ENCODE measurements around the gene SMCR8. TPM values are rescaled to one million over a fixed set of nuclear protein-coding genes. Genes with fewer than 3 reads are reported as not detected.
"Not testable (repeated sequence)": the region's sequence is repeated elsewhere in the genome, so short reads cannot be mapped to it uniquely, and the experiment has no call there.

Gene SMCR8
- total and polyA plus RNA-seq, 3 experiments from 2014 or later, result 4.9 to 26.9 (median 26.7) TPM

DNA sequence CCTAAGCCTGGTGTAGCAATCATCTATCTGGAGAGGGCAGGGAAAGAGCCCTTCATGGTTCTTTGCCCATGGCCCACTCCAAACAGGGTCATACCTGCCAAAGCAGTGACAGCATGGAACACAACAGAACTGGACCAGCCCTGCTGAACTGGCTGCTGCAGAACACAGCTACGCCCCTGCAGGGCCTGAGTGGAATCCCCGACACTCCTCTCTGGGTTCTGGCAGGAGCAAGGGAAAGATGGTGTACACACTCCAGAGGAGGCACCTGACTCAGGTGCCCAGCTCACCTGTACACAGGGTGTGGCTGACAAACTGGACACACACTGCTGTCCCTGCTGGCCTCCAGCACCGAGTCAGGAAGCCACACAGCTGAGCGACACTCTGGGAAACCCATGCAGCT is 34.8 kb upstream of the SMCR8 start:
- peaks cover 0 to 85% (median 11%) of the 10 kb centered on the region in 3 donors for H3K36me3 Mint-ChIP-seq
- CTCF ChIA-PET, result no interaction called here
- no peaks in the 10 kb centered on the region for H3K4me1 Mint-ChIP-seq
- no peaks in the 10 kb centered on the region for H3K27me3 Mint-ChIP-seq
- no peak overlapping the region for H3K4me3 ChIP-seq (ENCODE audit: low read length)
- no peak overlapping the region for H3K27ac ChIP-seq (ENCODE audit: low read depth, low read length)
- H3K9me3 Mint-ChIP-seq, result no peaks in the 10 kb centered on the region
- H3K27ac Mint-ChIP-seq, result no peak overlapping the region
- H3K4me3 Mint-ChIP-seq, result no peak overlapping the region
- POLR2A ChIA-PET, result no interaction called here
- H3K36me3 ChIP-seq (ENCODE audit: insufficient read depth, low read length), result peaks cover 57% of the 10 kb centered on the region
- no peaks in the 10 kb centered on the region for H3K27me3 ChIP-seq (ENCODE audit: insufficient read depth, low read length, poor library complexity, severe bottlenecking)
- H3K9me3 ChIP-seq (ENCODE audit: low read length), result no peaks in the 10 kb centered on the region
- no peaks in the 10 kb centered on the region for H3K4me1 ChIP-seq (ENCODE audit: insufficient read depth, low read length)
- DNase-seq, result no peak

DNA sequence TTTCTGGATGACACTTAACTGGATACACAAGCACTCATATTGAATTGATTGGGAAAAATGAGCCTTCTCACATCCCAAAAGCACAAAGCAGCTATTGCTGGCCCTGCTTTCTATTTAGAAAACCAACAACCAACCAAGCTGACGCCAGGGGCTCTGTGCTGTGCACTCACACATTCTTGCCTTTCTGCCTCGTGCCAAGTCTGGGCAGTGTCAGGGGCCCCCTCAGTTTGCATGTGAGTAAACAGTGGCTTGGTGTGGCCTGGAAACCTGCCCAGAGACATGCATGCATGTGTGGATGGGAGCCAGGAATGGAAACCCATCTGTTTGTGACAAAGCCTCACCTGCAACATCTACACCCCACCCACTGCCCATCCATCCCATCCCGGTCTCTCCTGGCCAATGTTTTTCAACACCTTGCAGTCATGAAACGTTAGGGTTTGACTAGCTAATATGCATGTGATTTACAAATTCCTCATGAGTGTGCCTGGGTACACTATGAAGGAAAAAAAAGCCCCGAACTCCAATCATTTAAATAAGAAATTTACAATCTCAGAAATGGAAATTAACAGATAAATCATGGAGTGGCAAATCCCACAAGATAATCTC is 34.2 kb upstream of the SMCR8 start:
- H3K36me3 ChIP-seq (ENCODE audit: insufficient read depth, low read length), result peaks cover 60% of the 10 kb centered on the region
- CTCF ChIA-PET, result no interaction called here

GRCh38 chr17:18281788-18282187 is 33.3 kb upstream of the SMCR8 start:
- no peaks in the 10 kb centered on the region for H3K4me1 Mint-ChIP-seq
- no peak overlapping the region for H3K27ac ChIP-seq (ENCODE audit: low read depth, low read length)
- no peaks in the 10 kb centered on the region for H3K27me3 ChIP-seq (ENCODE audit: insufficient read depth, low read length, poor library complexity, severe bottlenecking)
- no peaks in the 10 kb centered on the region for H3K4me1 ChIP-seq (ENCODE audit: insufficient read depth, low read length)
- peaks cover 51% of the 10 kb centered on the region for H3K36me3 ChIP-seq (ENCODE audit: insufficient read depth, low read length)
- POLR2A ChIA-PET, result no interaction called here
- H3K27ac Mint-ChIP-seq, result peak overlapping the region in 1 of 8 donors; percentile 29
- no peaks in the 10 kb centered on the region for H3K27me3 Mint-ChIP-seq
- no peaks in the 10 kb centered on the region for H3K9me3 Mint-ChIP-seq
- no peaks in the 10 kb centered on the region for H3K9me3 ChIP-seq (ENCODE audit: low read length)
- DNase-seq, result no peak
- CTCF ChIA-PET, result no interaction called here
- H3K4me3 Mint-ChIP-seq, result no peak overlapping the region
- no peak overlapping the region for H3K4me3 ChIP-seq (ENCODE audit: low read length)
- peaks cover 3 to 85% (median 15%) of the 10 kb centered on the region in 3 donors for H3K36me3 Mint-ChIP-seq

More for the DNA sequence above, 34.2 kb upstream of the SMCR8 start:
- POLR2A ChIA-PET, result no interaction called here
- no peaks in the 10 kb centered on the region for H3K9me3 ChIP-seq (ENCODE audit: low read length)
- Mint-ChIP-seq H3K4me3 (no peak overlapping the region), H3K27me3 (no peaks in the 10 kb centered on the region), H3K36me3 (peaks cover 3 to 88% (median 12%) of the 10 kb centered on the region in 3 donors), H3K9me3 (no peaks in the 10 kb centered on the region), H3K27ac (no peak overlapping the region), H3K4me1 (no peaks in the 10 kb centered on the region)
- no peaks in the 10 kb centered on the region for H3K27me3 ChIP-seq (ENCODE audit: insufficient read depth, low read length, poor library complexity, severe bottlenecking)
- no peak for DNase-seq
- no peaks in the 10 kb centered on the region for H3K4me1 ChIP-seq (ENCODE audit: insufficient read depth, low read length)
- H3K27ac ChIP-seq (ENCODE audit: low read depth, low read length), result no peak overlapping the region
- H3K4me3 ChIP-seq (ENCODE audit: low read length), result no peak overlapping the region

- ChIA-PET CTCF (interaction anchor here (2.7 kb wide), 1 partner anchor 21 kb away, joined by 6 read pairs; no protein-coding TSS in a partner anchor), POLR2A (no interaction called here)
- H3K36me3 ChIP-seq (ENCODE audit: insufficient read depth, low read length), result peaks cover 50% of the 10 kb centered on the region
- H3K4me3 Mint-ChIP-seq, result no peak overlapping the region
- no peak overlapping the region for H3K27ac ChIP-seq (ENCODE audit: low read depth, low read length)
- no peaks in the 10 kb centered on the region for H3K4me1 Mint-ChIP-seq
- no peaks in the 10 kb centered on the region for H3K4me1 ChIP-seq (ENCODE audit: insufficient read depth, low read length)
- H3K27ac Mint-ChIP-seq, result peak overlapping the region in 3 of 8 donors; percentile 13 to 72 (median 33)
- H3K9me3 Mint-ChIP-seq, result no peaks in the 10 kb centered on the region
- H3K4me3 ChIP-seq (ENCODE audit: low read length), result no peak overlapping the region
- no peak for DNase-seq
- H3K36me3 Mint-ChIP-seq, result peaks cover 7 to 85% (median 18%) of the 10 kb centered on the region in 3 donors
- no peaks in the 10 kb centered on the region for H3K9me3 ChIP-seq (ENCODE audit: low read length)
- H3K27me3 Mint-ChIP-seq, result no peaks in the 10 kb centered on the region
- no peaks in the 10 kb centered on the region for H3K27me3 ChIP-seq (ENCODE audit: insufficient read depth, low read length, poor library complexity, severe bottlenecking)
Observed at GRCh38 chr17:18285296-18285695, 29.8 kb upstream of the SMCR8 start.

GRCh38 chr17:18291718-18292540 is 23.2 kb upstream of the SMCR8 start:
- CTCF ChIA-PET, result no interaction called here
- H3K9me3 Mint-ChIP-seq, result no peaks in the 10 kb centered on the region
- peaks cover 28% of the 10 kb centered on the region for H3K36me3 ChIP-seq (ENCODE audit: insufficient read depth, low read length)

GRCh38 chr17:18298061-18298460 is 17.0 kb upstream of the SMCR8 start:
- DNase-seq; POLR2A ChIA-PET; CTCF ChIA-PET; H3K9me3 ChIP-seq (ENCODE audit: low read length); H3K9me3 Mint-ChIP-seq; H3K27ac ChIP-seq (ENCODE audit: low read depth, low read length); H3K27me3 ChIP-seq (ENCODE audit: insufficient read depth, low read length, poor library complexity, severe bottlenecking); H3K4me1 Mint-ChIP-seq; H3K4me3 ChIP-seq (ENCODE audit: low read length); H3K27ac Mint-ChIP-seq; H3K4me3 Mint-ChIP-seq; H3K27me3 Mint-ChIP-seq; H3K4me1 ChIP-seq (ENCODE audit: insufficient read depth, low read length): not testable (repeated sequence)
- H3K36me3 ChIP-seq (ENCODE audit: insufficient read depth, low read length), result peaks cover 24% of the 10 kb centered on the region
- H3K36me3 Mint-ChIP-seq, result peaks cover 0 to 68% (median 16%) of the 10 kb centered on the region in 3 donors

More at GRCh38 chr17:18291718-18292540, 23.2 kb upstream of the SMCR8 start:
- Histone ChIP-seq H3K27ac (ENCODE audit: low read depth, low read length) (no peak overlapping the region), H3K4me1 (ENCODE audit: insufficient read depth, low read length) (no peaks in the 10 kb centered on the region), H3K27me3 (ENCODE audit: insufficient read depth, low read length, poor library complexity, severe bottlenecking) (no peaks in the 10 kb centered on the region), H3K9me3 (ENCODE audit: low read length) (no peaks in the 10 kb centered on the region), H3K4me3 (ENCODE audit: low read length) (no peak overlapping the region)
- H3K4me1 Mint-ChIP-seq, result no peaks in the 10 kb centered on the region
- peaks cover 4 to 76% (median 12%) of the 10 kb centered on the region in 3 donors for H3K36me3 Mint-ChIP-seq
- POLR2A ChIA-PET, result no interaction called here
- peak overlapping the region in 2 of 8 donors; percentile 26 to 57 for H3K27ac Mint-ChIP-seq
- no peak for DNase-seq
- no peak overlapping the region for H3K4me3 Mint-ChIP-seq
- H3K27me3 Mint-ChIP-seq, result no peaks in the 10 kb centered on the region

- POLR2A ChIA-PET, result no interaction called here
Observed at GRCh38 chr17:18300725-18301480, 14.2 kb upstream of the SMCR8 start.

DNA sequence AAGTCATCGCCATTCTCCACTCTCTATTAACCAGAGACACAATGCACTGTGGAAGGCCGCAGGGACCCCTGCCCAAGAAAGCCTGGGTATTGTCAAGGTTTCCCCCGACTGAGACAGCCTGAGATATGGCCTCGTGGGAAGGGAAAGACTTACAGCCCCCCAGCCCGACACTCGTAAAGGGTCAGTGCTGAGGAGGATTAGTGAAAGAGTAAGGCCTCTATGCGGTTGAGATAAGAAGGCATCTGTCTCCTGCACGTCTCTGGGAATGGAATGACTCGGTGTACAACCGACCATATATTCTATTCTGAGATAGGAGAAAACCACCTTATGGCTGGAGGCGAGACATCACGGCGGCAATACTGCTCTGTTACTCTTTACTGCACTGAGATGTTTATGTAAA is 11.9 kb upstream of the SMCR8 start:
- H3K4me3 Mint-ChIP-seq; H3K9me3 Mint-ChIP-seq; POLR2A ChIA-PET; H3K27me3 ChIP-seq (ENCODE audit: insufficient read depth, low read length, poor library complexity, severe bottlenecking); H3K9me3 ChIP-seq (ENCODE audit: low read length); H3K27me3 Mint-ChIP-seq; CTCF ChIA-PET; DNase-seq; H3K4me3 ChIP-seq (ENCODE audit: low read length); H3K4me1 Mint-ChIP-seq; H3K4me1 ChIP-seq (ENCODE audit: insufficient read depth, low read length); H3K27ac ChIP-seq (ENCODE audit: low read depth, low read length); H3K27ac Mint-ChIP-seq: not testable (repeated sequence)
- H3K36me3 ChIP-seq (ENCODE audit: insufficient read depth, low read length), result peaks cover 39% of the 10 kb centered on the region
- H3K36me3 Mint-ChIP-seq, result peaks cover 0 to 75% (median 14%) of the 10 kb centered on the region in 3 donors

More at GRCh38 chr17:18300725-18301480, 14.2 kb upstream of the SMCR8 start:
- DNase-seq, result no peak
- CTCF ChIA-PET, result no interaction called here
- Histone ChIP-seq H3K4me3 (ENCODE audit: low read length) (no peak overlapping the region), H3K27me3 (ENCODE audit: insufficient read depth, low read length, poor library complexity, severe bottlenecking) (no peaks in the 10 kb centered on the region), H3K27ac (ENCODE audit: low read depth, low read length) (no peak overlapping the region), H3K9me3 (ENCODE audit: low read length) (no peaks in the 10 kb centered on the region), H3K36me3 (ENCODE audit: insufficient read depth, low read length) (peaks cover 30% of the 10 kb centered on the region), H3K4me1 (ENCODE audit: insufficient read depth, low read length) (no peaks in the 10 kb centered on the region)
- Mint-ChIP-seq H3K4me3 (no peak overlapping the region), H3K27me3 (no peaks in the 10 kb centered on the region), H3K27ac (peak overlapping the region in 1 of 8 donors; percentile 50), H3K9me3 (no peaks in the 10 kb centered on the region), H3K4me1 (no peaks in the 10 kb centered on the region), H3K36me3 (peaks cover 0 to 75% (median 14%) of the 10 kb centered on the region in 3 donors)
